ENCODE data around the gene NPIPB2.

The NPIPB2 gene

GRCh38 chr16:11896486-11897176 lies 45.2 kb downstream of the NPIPB2 start:
- H3K27ac ChIP-seq, result no peak overlapping the region
- TF ChIP-seq CTCF (IDR thresholded peaks at IDR 0.05), result no peak
- H3K27me3 ChIP-seq, result no peaks in the 10 kb centered on the region

GRCh38 chr16:11893571-11893970 lies 48.3 kb downstream of the NPIPB2 start:
- no peaks in the 10 kb centered on the region for H3K27me3 ChIP-seq
- no peak for TF ChIP-seq CTCF (IDR thresholded peaks at IDR 0.05)
- no peak overlapping the region for H3K27ac ChIP-seq
- peaks cover 4 to 5% of the 10 kb centered on the region in 2 experiments for H3K4me1 ChIP-seq (ENCODE audit: control insufficient read depth in 1 of 2, insufficient read depth in 1 of 2, low read depth in 1 of 2, low read length in 1 of 2)
- H3K36me3 ChIP-seq, result peaks cover 21% of the 10 kb centered on the region
- no peak overlapping the region for H3K4me3 ChIP-seq (ENCODE audit: low read depth in 1 of 2, low read length in 1 of 2)
- no peaks in the 10 kb centered on the region for H3K9me3 ChIP-seq

More at GRCh38 chr16:11896486-11897176, 45.2 kb downstream of the NPIPB2 start:
- no peak overlapping the region for H3K4me3 ChIP-seq (ENCODE audit: low read depth in 1 of 2, low read length in 1 of 2)
- peaks cover 5 to 7% of the 10 kb centered on the region in 2 experiments for H3K4me1 ChIP-seq (ENCODE audit: control insufficient read depth in 1 of 2, insufficient read depth in 1 of 2, low read depth in 1 of 2, low read length in 1 of 2)
- peaks cover 9% of the 10 kb centered on the region for H3K36me3 ChIP-seq
- H3K9me3 ChIP-seq, result no peaks in the 10 kb centered on the region

GRCh38 chr16:11892761-11893160 lies 49.1 kb downstream of the NPIPB2 start:
- Histone ChIP-seq H3K4me3 (ENCODE audit: low read depth in 1 of 2, low read length in 1 of 2) (no peak overlapping the region), H3K4me1 (ENCODE audit: control insufficient read depth in 1 of 2, insufficient read depth in 1 of 2, low read depth in 1 of 2, low read length in 1 of 2) (peaks cover 4 to 5% of the 10 kb centered on the region in 2 experiments), H3K27me3 (no peaks in the 10 kb centered on the region), H3K9me3 (no peaks in the 10 kb centered on the region), H3K36me3 (peaks cover 28% of the 10 kb centered on the region), H3K27ac (no peak overlapping the region)
- TF ChIP-seq CTCF (IDR thresholded peaks at IDR 0.05), result no peak

GRCh38 chr16:11890231-11890965 lies 51.4 kb downstream of the NPIPB2 start:
- peaks cover 40% of the 10 kb centered on the region for H3K36me3 ChIP-seq
- no peak overlapping the region for H3K4me3 ChIP-seq (ENCODE audit: low read depth in 1 of 2, low read length in 1 of 2)
- H3K27ac ChIP-seq, result no peak overlapping the region
- H3K9me3 ChIP-seq, result no peaks in the 10 kb centered on the region
- peaks cover 4 to 5% of the 10 kb centered on the region in 2 experiments for H3K4me1 ChIP-seq (ENCODE audit: control insufficient read depth in 1 of 2, insufficient read depth in 1 of 2, low read depth in 1 of 2, low read length in 1 of 2)
- H3K27me3 ChIP-seq, result no peaks in the 10 kb centered on the region
- TF ChIP-seq CTCF (IDR thresholded peaks at IDR 0.05), result no peak

GRCh38 chr16:11886881-11887280 lies 55.0 kb downstream of the NPIPB2 start:
- peaks cover 52% of the 10 kb centered on the region for H3K36me3 ChIP-seq
- no peak for TF ChIP-seq CTCF (IDR thresholded peaks at IDR 0.05)
- no peaks in the 10 kb centered on the region for H3K9me3 ChIP-seq
- H3K4me3 ChIP-seq (ENCODE audit: low read depth in 1 of 2, low read length in 1 of 2), result no peak overlapping the region
- no peak overlapping the region for H3K27ac ChIP-seq
- no peaks in the 10 kb centered on the region for H3K27me3 ChIP-seq
- H3K4me1 ChIP-seq (ENCODE audit: control insufficient read depth in 1 of 2, insufficient read depth in 1 of 2, low read depth in 1 of 2, low read length in 1 of 2), result no peaks in the 10 kb centered on the region

All from neutrophil (primary cell).